ENCODE results near the gene SHF. TPM values are rescaled to one million over a fixed set of nuclear protein-coding genes. Genes with fewer than 3 reads are reported as not detected.

The SHF gene
- total RNA-seq, 1 donor from 2014 or later, result 32.2 TPM

DNA sequence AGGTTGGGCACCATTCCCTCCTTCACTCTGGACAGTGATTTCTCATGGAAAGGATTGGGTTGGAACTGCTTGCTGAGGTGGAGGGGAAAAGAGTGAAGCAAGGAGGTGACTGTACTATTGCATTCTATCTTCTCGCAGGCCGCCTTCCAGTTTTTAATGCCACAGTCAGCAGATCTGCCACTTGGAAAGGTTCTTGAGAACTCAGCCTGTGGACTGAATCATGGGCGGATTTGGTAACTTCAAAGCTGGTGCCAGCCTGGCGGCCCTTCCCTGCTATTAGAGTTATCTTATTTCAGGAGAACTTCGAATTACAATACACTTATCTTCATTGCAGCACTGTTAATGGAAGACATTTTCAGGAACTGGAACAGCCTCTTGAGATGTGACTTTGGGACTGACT, 41.2 kb upstream of the SHF start:
- Histone ChIP-seq H3K79me2 (ENCODE audit: low read depth) (no peaks in the 10 kb centered on the region), H3K9me3 (ENCODE audit: low read depth) (no peaks in the 10 kb centered on the region), H3K4me1 (no peaks in the 10 kb centered on the region), H3F3A (ENCODE audit: low read depth) (no peaks in the 10 kb centered on the region), H3K4me2 (no peak overlapping the region), H3K4me3 (no peak overlapping the region), H2AFZ (replicated peaks) (no peak overlapping the region), H4K20me1 (ENCODE audit: low read depth) (no peaks in the 10 kb centered on the region), H3K36me3 (no peaks in the 10 kb centered on the region), H3K9ac (no peak overlapping the region), H3K27ac (no peak overlapping the region), H3K27me3 (no peaks in the 10 kb centered on the region)
- H3K27me3 Mint-ChIP-seq (ENCODE audit: insufficient read depth, low read depth), result peaks cover 4% of the 10 kb centered on the region
- H3K4me1 Mint-ChIP-seq, result peaks cover 11% of the 10 kb centered on the region
- no peak overlapping the region for H3K4me3 Mint-ChIP-seq
- no peak for DNase-seq (ENCODE audit: low spot score)
- no peak overlapping the region for H3K27ac Mint-ChIP-seq
- H3K9me3 Mint-ChIP-seq, result peaks cover 5% of the 10 kb centered on the region
- no peaks in the 10 kb centered on the region for H3K36me3 Mint-ChIP-seq
- TF ChIP-seq EZH2phosphoT487 (IDR thresholded peaks at IDR 0.05), result no peak
- TF ChIP-seq, protein P1, sequence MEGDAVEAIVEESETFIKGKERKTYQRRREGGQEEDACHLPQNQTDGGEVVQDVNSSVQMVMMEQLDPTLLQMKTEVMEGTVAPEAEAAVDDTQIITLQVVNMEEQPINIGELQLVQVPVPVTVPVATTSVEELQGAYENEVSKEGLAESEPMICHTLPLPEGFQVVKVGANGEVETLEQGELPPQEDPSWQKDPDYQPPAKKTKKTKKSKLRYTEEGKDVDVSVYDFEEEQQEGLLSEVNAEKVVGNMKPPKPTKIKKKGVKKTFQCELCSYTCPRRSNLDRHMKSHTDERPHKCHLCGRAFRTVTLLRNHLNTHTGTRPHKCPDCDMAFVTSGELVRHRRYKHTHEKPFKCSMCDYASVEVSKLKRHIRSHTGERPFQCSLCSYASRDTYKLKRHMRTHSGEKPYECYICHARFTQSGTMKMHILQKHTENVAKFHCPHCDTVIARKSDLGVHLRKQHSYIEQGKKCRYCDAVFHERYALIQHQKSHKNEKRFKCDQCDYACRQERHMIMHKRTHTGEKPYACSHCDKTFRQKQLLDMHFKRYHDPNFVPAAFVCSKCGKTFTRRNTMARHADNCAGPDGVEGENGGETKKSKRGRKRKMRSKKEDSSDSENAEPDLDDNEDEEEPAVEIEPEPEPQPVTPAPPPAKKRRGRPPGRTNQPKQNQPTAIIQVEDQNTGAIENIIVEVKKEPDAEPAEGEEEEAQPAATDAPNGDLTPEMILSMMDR (IDR thresholded peaks at IDR 0.05), result no peak
- no peak for TF ChIP-seq EZH2 (IDR thresholded peaks at IDR 0.05)

DNA sequence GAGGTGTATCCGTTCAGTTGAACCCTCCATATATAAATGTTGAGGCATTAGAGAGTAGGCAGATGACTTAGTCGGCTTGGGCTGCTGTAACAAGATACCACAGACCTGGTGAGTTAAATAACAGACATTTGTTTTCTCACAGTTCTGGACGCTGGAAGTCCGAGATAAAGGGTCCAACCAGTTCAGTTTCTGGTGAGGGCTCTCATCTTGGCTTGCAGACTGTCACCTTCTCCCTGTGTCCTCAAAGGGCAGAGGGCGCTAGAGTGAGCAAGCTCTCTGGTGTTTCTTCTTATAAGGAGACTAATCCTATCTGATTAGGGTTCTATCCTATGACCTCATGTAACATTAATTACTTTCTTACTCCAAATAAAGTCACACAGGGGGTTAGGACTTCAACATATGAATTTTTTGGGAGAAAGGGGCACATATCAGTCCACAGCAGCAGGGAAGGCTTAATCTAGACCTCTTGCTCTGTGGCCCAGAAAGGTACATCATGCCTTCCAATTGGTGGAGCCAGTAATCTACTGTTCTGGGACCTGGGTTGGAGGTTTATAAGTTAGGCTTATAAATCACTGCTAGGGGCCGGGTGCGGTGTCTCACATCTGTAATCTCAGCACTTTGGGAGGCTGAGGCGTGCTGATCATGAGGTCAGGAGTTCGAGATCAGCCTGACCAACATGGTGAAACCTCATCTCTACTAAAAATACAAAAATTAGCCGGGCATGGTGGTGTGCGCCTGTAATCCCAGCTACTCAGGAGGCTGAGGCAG, 37.9 kb upstream of the SHF start:
- Histone ChIP-seq H3K79me2 (ENCODE audit: low read depth) (no peaks in the 10 kb centered on the region), H3K9me3 (ENCODE audit: low read depth) (no peaks in the 10 kb centered on the region), H3K36me3 (no peaks in the 10 kb centered on the region), H3K27me3 (peaks cover 5% of the 10 kb centered on the region), H3K4me1 (no peaks in the 10 kb centered on the region), H3K27ac (no peak overlapping the region), H3K9ac (no peak overlapping the region), H3K4me3 (no peak overlapping the region), H3K4me2 (no peak overlapping the region), H3F3A (ENCODE audit: low read depth) (no peaks in the 10 kb centered on the region), H2AFZ (replicated peaks) (no peak overlapping the region), H4K20me1 (ENCODE audit: low read depth) (no peaks in the 10 kb centered on the region)
- peak; percentile 13 for DNase-seq (ENCODE audit: low spot score)
- Mint-ChIP-seq H3K4me3 (no peak overlapping the region), H3K9me3 (no peaks in the 10 kb centered on the region), H3K36me3 (no peaks in the 10 kb centered on the region), H3K27ac (no peak overlapping the region), H3K27me3 (ENCODE audit: insufficient read depth, low read depth) (peaks cover 2% of the 10 kb centered on the region), H3K4me1 (peaks cover 14% of the 10 kb centered on the region)
- no peak for TF ChIP-seq EZH2 (IDR thresholded peaks at IDR 0.05)
- TF ChIP-seq, protein P1 (IDR thresholded peaks at IDR 0.05), result peak; percentile 19

DNA sequence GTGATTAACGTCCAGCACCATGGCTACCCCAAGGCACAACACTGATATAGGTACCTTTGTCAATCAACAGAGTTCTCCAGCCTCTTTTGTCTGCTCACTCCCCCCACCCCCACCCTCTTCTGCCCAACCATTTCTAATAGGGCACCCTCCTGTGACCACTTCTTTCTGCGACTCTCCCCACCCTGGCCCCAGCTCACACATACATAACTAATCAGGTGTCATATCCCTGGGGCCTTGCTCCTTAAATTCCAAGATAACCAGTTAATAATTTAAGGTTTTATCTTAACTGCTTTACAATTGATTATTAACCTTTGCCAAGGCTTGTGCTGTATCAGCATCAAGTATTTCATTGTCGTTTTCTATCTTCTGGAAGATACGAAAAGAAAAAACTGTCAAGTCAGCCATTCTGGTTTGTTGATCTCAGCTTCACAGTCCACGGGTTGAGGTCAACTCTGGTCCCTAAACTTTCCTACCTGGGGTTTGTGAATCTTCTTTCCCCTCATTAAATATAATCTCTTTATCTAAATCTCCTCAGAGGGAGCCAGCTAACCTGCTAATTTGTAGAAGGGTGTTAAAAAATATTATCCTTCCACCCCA, 37.0 kb upstream of the SHF start:
- Histone ChIP-seq H3K9ac (no peak overlapping the region), H3F3A (ENCODE audit: low read depth) (no peaks in the 10 kb centered on the region), H3K4me2 (no peak overlapping the region), H3K9me3 (ENCODE audit: low read depth) (no peaks in the 10 kb centered on the region), H3K36me3 (no peaks in the 10 kb centered on the region), H3K27me3 (peaks cover 10% of the 10 kb centered on the region), H2AFZ (replicated peaks) (no peak overlapping the region), H4K20me1 (ENCODE audit: low read depth) (no peaks in the 10 kb centered on the region), H3K4me1 (no peaks in the 10 kb centered on the region), H3K27ac (no peak overlapping the region), H3K79me2 (ENCODE audit: low read depth) (no peaks in the 10 kb centered on the region), H3K4me3 (no peak overlapping the region)
- Mint-ChIP-seq H3K4me3 (no peak overlapping the region), H3K27me3 (ENCODE audit: insufficient read depth, low read depth) (peaks cover 2% of the 10 kb centered on the region), H3K9me3 (no peaks in the 10 kb centered on the region), H3K4me1 (peaks cover 14% of the 10 kb centered on the region), H3K27ac (no peak overlapping the region), H3K36me3 (no peaks in the 10 kb centered on the region)
- DNase-seq (ENCODE audit: low spot score), result no peak
- TF ChIP-seq EZH2 (IDR thresholded peaks at IDR 0.05), result no peak
- TF ChIP-seq, protein P1 (IDR thresholded peaks at IDR 0.05), result no peak
- TF ChIP-seq EZH2phosphoT487 (IDR thresholded peaks at IDR 0.05), result no peak
